WTC11 (cell line): ENCODE results near the gene PADI1. TPM values are rescaled to one million over a fixed set of nuclear protein-coding genes. Genes with fewer than 3 reads are reported as not detected.

ENCODE experiments used
- CREB1 ChIP-seq: sonication (generic); formaldehyde crosslinking; IDR thresholded peaks from 2 replicates; pipeline ENCODE4 v1.8.0; 2023; ENCODE audit warnings: mild to moderate bottlenecking, missing genetic modification reagents
- HMGA2 ChIP-seq: fragments of 250-450 bp; sonication (Bioruptor Pico); IDR thresholded peaks from 2 replicates; pipeline ENCODE4 v1.4.0; 2021; ENCODE audit warnings: mild to moderate bottlenecking, moderate library complexity
- MXD4 ChIP-seq: fragments of 250-450 bp; sonication (Bioruptor Pico); IDR thresholded peaks from 2 replicates; pipeline ENCODE4 v1.8.0; 2021; ENCODE audit warnings: mild to moderate bottlenecking, moderate library complexity, borderline replicate concordance
- total RNA-seq: library from RNA; stranded (reverse); gene quantifications from 3 replicates; pipeline ENCODE4 v1.2.3, GENCODE V29; 2021
- TF ChIP-seq, protein P1 (sequence below): sonication (generic); formaldehyde crosslinking; IDR thresholded peaks from 2 replicates; pipeline ENCODE4 v1.8.0; 2022; ENCODE audit warnings: missing genetic modification reagents
- TF ChIP-seq, protein P2 (sequence below): sonication (generic); formaldehyde crosslinking; IDR thresholded peaks from 2 replicates; pipeline ENCODE4 v1.8.1; 2023; ENCODE audit warnings: mild to moderate bottlenecking, missing genetic modification reagents, moderate library complexity
- TF ChIP-seq, protein P3 (sequence below): sonication (generic); formaldehyde crosslinking; IDR thresholded peaks from 2 replicates; pipeline ENCODE4 v1.8.1; 2023; ENCODE audit warnings: mild to moderate bottlenecking, missing genetic modification reagents
- TF ChIP-seq, protein P4 (sequence below): sonication (generic); formaldehyde crosslinking; IDR thresholded peaks from 2 replicates; pipeline ENCODE4 v1.8.1; 2023; ENCODE audit warnings: mild to moderate bottlenecking, missing genetic modification reagents
- TF ChIP-seq, protein P5 (sequence below): sonication (generic); formaldehyde crosslinking; IDR thresholded peaks from 2 replicates; pipeline ENCODE4 v1.8.1; 2023; ENCODE audit warnings: mild to moderate bottlenecking, missing genetic modification reagents, borderline replicate concordance
- TF ChIP-seq, protein P6 (sequence below): sonication (generic); formaldehyde crosslinking; IDR thresholded peaks from 2 replicates; pipeline ENCODE4 v1.8.1; 2022; ENCODE audit warnings: low read depth, missing genetic modification reagents, borderline replicate concordance
- TF ChIP-seq, protein P7 (sequence below): fragments of 200-600 bp; IDR thresholded peaks from 2 replicates; pipeline ENCODE4 v1.8.0; 2022; ENCODE audit warnings: antibody characterized with exemption

PADI1 gene
- total RNA-seq, 1 experiment from 2014 or later = 0.15 TPM

DNA sequence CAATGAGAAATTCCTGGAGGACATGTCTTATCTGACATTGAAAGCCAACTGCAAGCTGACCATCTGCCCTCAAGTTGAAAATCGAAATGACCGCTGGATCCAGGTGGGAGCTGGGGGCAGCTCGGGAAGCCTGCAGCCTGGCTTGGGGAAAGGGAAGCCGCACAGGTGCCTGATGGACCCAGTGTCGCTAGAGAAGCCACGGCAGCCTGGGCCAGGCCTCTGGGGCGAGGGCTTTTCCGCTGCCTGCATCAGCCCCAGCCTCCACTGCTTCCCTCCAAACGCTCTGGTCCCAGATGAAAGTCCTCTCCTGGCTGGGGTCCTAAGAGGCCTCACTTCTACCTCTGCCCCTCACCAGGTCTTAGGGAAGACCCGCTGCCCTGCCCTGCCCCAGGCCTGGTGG, 25.2 kb downstream of the PADI1 start (continued):
- TF ChIP-seq, protein P1, sequence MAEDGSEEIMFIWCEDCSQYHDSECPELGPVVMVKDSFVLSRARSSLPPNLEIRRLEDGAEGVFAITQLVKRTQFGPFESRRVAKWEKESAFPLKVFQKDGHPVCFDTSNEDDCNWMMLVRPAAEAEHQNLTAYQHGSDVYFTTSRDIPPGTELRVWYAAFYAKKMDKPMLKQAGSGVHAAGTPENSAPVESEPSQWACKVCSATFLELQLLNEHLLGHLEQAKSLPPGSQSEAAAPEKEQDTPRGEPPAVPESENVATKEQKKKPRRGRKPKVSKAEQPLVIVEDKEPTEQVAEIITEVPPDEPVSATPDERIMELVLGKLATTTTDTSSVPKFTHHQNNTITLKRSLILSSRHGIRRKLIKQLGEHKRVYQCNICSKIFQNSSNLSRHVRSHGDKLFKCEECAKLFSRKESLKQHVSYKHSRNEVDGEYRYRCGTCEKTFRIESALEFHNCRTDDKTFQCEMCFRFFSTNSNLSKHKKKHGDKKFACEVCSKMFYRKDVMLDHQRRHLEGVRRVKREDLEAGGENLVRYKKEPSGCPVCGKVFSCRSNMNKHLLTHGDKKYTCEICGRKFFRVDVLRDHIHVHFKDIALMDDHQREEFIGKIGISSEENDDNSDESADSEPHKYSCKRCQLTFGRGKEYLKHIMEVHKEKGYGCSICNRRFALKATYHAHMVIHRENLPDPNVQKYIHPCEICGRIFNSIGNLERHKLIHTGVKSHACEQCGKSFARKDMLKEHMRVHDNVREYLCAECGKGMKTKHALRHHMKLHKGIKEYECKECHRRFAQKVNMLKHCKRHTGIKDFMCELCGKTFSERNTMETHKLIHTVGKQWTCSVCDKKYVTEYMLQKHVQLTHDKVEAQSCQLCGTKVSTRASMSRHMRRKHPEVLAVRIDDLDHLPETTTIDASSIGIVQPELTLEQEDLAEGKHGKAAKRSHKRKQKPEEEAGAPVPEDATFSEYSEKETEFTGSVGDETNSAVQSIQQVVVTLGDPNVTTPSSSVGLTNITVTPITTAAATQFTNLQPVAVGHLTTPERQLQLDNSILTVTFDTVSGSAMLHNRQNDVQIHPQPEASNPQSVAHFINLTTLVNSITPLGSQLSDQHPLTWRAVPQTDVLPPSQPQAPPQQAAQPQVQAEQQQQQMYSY = no peak
- TF ChIP-seq, protein P2, sequence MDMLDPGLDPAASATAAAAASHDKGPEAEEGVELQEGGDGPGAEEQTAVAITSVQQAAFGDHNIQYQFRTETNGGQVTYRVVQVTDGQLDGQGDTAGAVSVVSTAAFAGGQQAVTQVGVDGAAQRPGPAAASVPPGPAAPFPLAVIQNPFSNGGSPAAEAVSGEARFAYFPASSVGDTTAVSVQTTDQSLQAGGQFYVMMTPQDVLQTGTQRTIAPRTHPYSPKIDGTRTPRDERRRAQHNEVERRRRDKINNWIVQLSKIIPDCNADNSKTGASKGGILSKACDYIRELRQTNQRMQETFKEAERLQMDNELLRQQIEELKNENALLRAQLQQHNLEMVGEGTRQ (CRISPR knock-in tag) = no peak
- TF ChIP-seq, protein P3, sequence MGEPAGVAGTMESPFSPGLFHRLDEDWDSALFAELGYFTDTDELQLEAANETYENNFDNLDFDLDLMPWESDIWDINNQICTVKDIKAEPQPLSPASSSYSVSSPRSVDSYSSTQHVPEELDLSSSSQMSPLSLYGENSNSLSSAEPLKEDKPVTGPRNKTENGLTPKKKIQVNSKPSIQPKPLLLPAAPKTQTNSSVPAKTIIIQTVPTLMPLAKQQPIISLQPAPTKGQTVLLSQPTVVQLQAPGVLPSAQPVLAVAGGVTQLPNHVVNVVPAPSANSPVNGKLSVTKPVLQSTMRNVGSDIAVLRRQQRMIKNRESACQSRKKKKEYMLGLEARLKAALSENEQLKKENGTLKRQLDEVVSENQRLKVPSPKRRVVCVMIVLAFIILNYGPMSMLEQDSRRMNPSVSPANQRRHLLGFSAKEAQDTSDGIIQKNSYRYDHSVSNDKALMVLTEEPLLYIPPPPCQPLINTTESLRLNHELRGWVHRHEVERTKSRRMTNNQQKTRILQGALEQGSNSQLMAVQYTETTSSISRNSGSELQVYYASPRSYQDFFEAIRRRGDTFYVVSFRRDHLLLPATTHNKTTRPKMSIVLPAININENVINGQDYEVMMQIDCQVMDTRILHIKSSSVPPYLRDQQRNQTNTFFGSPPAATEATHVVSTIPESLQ (CRISPR knock-in tag) = no peak
- TF ChIP-seq, protein P4, sequence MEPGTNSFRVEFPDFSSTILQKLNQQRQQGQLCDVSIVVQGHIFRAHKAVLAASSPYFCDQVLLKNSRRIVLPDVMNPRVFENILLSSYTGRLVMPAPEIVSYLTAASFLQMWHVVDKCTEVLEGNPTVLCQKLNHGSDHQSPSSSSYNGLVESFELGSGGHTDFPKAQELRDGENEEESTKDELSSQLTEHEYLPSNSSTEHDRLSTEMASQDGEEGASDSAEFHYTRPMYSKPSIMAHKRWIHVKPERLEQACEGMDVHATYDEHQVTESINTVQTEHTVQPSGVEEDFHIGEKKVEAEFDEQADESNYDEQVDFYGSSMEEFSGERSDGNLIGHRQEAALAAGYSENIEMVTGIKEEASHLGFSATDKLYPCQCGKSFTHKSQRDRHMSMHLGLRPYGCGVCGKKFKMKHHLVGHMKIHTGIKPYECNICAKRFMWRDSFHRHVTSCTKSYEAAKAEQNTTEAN (CRISPR knock-in tag) = no peak
- TF ChIP-seq MXD4 (no peak), HMGA2 (no peak), CREB1 (CRISPR knock-in tag) (no peak)
- TF ChIP-seq, protein P5, sequence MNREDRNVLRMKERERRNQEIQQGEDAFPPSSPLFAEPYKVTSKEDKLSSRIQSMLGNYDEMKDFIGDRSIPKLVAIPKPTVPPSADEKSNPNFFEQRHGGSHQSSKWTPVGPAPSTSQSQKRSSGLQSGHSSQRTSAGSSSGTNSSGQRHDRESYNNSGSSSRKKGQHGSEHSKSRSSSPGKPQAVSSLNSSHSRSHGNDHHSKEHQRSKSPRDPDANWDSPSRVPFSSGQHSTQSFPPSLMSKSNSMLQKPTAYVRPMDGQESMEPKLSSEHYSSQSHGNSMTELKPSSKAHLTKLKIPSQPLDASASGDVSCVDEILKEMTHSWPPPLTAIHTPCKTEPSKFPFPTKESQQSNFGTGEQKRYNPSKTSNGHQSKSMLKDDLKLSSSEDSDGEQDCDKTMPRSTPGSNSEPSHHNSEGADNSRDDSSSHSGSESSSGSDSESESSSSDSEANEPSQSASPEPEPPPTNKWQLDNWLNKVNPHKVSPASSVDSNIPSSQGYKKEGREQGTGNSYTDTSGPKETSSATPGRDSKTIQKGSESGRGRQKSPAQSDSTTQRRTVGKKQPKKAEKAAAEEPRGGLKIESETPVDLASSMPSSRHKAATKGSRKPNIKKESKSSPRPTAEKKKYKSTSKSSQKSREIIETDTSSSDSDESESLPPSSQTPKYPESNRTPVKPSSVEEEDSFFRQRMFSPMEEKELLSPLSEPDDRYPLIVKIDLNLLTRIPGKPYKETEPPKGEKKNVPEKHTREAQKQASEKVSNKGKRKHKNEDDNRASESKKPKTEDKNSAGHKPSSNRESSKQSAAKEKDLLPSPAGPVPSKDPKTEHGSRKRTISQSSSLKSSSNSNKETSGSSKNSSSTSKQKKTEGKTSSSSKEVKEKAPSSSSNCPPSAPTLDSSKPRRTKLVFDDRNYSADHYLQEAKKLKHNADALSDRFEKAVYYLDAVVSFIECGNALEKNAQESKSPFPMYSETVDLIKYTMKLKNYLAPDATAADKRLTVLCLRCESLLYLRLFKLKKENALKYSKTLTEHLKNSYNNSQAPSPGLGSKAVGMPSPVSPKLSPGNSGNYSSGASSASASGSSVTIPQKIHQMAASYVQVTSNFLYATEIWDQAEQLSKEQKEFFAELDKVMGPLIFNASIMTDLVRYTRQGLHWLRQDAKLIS (CRISPR knock-in tag) = no peak
- TF ChIP-seq, protein P6, sequence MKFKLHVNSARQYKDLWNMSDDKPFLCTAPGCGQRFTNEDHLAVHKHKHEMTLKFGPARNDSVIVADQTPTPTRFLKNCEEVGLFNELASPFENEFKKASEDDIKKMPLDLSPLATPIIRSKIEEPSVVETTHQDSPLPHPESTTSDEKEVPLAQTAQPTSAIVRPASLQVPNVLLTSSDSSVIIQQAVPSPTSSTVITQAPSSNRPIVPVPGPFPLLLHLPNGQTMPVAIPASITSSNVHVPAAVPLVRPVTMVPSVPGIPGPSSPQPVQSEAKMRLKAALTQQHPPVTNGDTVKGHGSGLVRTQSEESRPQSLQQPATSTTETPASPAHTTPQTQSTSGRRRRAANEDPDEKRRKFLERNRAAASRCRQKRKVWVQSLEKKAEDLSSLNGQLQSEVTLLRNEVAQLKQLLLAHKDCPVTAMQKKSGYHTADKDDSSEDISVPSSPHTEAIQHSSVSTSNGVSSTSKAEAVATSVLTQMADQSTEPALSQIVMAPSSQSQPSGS (CRISPR knock-in tag) = no peak
- TF ChIP-seq, protein P7, sequence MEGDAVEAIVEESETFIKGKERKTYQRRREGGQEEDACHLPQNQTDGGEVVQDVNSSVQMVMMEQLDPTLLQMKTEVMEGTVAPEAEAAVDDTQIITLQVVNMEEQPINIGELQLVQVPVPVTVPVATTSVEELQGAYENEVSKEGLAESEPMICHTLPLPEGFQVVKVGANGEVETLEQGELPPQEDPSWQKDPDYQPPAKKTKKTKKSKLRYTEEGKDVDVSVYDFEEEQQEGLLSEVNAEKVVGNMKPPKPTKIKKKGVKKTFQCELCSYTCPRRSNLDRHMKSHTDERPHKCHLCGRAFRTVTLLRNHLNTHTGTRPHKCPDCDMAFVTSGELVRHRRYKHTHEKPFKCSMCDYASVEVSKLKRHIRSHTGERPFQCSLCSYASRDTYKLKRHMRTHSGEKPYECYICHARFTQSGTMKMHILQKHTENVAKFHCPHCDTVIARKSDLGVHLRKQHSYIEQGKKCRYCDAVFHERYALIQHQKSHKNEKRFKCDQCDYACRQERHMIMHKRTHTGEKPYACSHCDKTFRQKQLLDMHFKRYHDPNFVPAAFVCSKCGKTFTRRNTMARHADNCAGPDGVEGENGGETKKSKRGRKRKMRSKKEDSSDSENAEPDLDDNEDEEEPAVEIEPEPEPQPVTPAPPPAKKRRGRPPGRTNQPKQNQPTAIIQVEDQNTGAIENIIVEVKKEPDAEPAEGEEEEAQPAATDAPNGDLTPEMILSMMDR = no peak
